ENCODE results near the gene HPCAL1. TPM values are rescaled to one million over a fixed set of nuclear protein-coding genes. Genes with fewer than 3 reads are reported as not detected.

HPCAL1 gene
- total and polyA plus RNA-seq, 2 of the 8 experiments (the other 6 are each of a cell fraction or from before 2014, with no cell fraction given) = 5.8 to 8.6 TPM

- no peak overlapping the region for H2BK12ac ChIP-seq (ENCODE audit: low read depth, low read length)
- no peaks in the 10 kb centered on the region for H3K36me3 ChIP-seq (ENCODE audit: control insufficient read depth in 2 of 4, insufficient read depth in 4 of 4, low read length in 3 of 4)
- H4K5ac ChIP-seq (ENCODE audit: insufficient read length, low read depth, low read length) = no peak overlapping the region
- H3K14ac ChIP-seq (ENCODE audit: insufficient read length) = no peak overlapping the region
- H4K91ac ChIP-seq (replicated peaks; ENCODE audit: insufficient read length, low read length) = peak overlapping the region; percentile 5
- H3K27me3 ChIP-seq (replicated peaks in 1 of 4; ENCODE audit: control insufficient read depth in 3 of 4, extremely low read depth in 1 of 4, insufficient read depth in 3 of 4, low read length in 3 of 4) = 0 out of 7 replicates have a peak, but pooled peaks cover 0 to 1% (median 0%) of the 10 kb centered on the region in 4 experiments
- ChIA-PET CTCF (ENCODE audit: partially characterized antibody) (interaction anchor here (0.7 to 4.9 kb wide), 6 partner anchors 12 to 46 kb away, joined by 3 to 24 read pairs (median 4); no protein-coding TSS in a partner anchor), POLR2A (ENCODE audit: partially characterized antibody) (interaction anchor here (1.1 kb wide), 1 partner anchor 31 kb away, joined by 3 read pairs; no protein-coding TSS in a partner anchor)
- H3K4me1 ChIP-seq (replicated peaks in 1 of 4; ENCODE audit: control insufficient read depth in 3 of 4, insufficient read depth in 4 of 4, low read length in 3 of 4) = peaks cover 6 to 44% (median 21%) of the 10 kb centered on the region in 4 experiments
- H3K4me3 ChIP-seq (ENCODE audit: extremely low read depth in 1 of 4, insufficient read depth in 2 of 4, low read depth in 3 of 4, low read length in 4 of 4) = no peak overlapping the region
- no peaks in the 10 kb centered on the region for H3K23me2 ChIP-seq (ENCODE audit: low read depth, low read length)
- no peaks in the 10 kb centered on the region for H3K9me3 ChIP-seq (ENCODE audit: insufficient read depth in 2 of 2, low read depth in 1 of 2, low read length in 1 of 2)
- FAIRE-seq (no peak), DNase-seq (ENCODE audit: low read depth in 1 of 2, low spot score in 2 of 2) (no peak)
- H4K8ac ChIP-seq (ENCODE audit: extremely low read depth, insufficient read depth, low read length) = no peak overlapping the region
- H2BK20ac ChIP-seq (ENCODE audit: low read length) = no peak overlapping the region
- no peak overlapping the region for H3K23ac ChIP-seq (ENCODE audit: insufficient read length)
- H2AFZ ChIP-seq (ENCODE audit: low read length) = no peak overlapping the region
- 83% methylated on average over 21 of the region's 21 CpGs; no CpG with 5 or more reads in 1 of the 2 experiments for WGBS, 2 experiments (ENCODE audit: extremely low coverage in 1 of 2, insufficient coverage in 1 of 2, insufficient read length in 1 of 2, insufficient replicate concordance in 2 of 2, low coverage in 1 of 2, low lambda C conversion rate in 2 of 2, missing lambda C conversion rate in 1 of 2)
- H2AK5ac ChIP-seq (ENCODE audit: low read depth, low read length) = no peak overlapping the region
- no peak overlapping the region for H3K56ac ChIP-seq (replicated peaks; ENCODE audit: insufficient read length, low read depth, low read length)
- no peaks in the 10 kb centered on the region for H3K79me2 ChIP-seq (ENCODE audit: control insufficient read depth in 1 of 2, insufficient read depth in 2 of 2, low read length in 2 of 2)
- H3K9ac ChIP-seq (replicated peaks in 1 of 4; ENCODE audit: extremely low read depth in 1 of 4, low read depth in 3 of 4, low read length in 3 of 4) = no peak overlapping the region; a peak in 1 of 7 replicates
- H2BK5ac ChIP-seq (ENCODE audit: low read depth, low read length) = 0 out of 2 replicates have a peak overlapping the region, but pooled peaks have one; percentile 0
- no peak overlapping the region for H2BK120ac ChIP-seq (replicated peaks; ENCODE audit: low read depth, low read length)
- no peak overlapping the region for H3K4me2 ChIP-seq (ENCODE audit: insufficient read depth in 1 of 2, low read depth in 2 of 2, low read length in 2 of 2)
- no peaks in the 10 kb centered on the region for H4K20me1 ChIP-seq (replicated peaks in 1 of 2; ENCODE audit: control insufficient read depth in 1 of 2, insufficient read depth in 2 of 2, low read length in 2 of 2)
- H3K79me1 ChIP-seq (ENCODE audit: low read depth, low read length) = no peaks in the 10 kb centered on the region; the same call in 1 of the 2 replicates
- H3K18ac ChIP-seq (ENCODE audit: extremely low read depth, low read length) = 0 out of 2 replicates have a peak overlapping the region, but pooled peaks have one; percentile 26
- H3K27ac ChIP-seq (ENCODE audit: low read depth, low read length) = no peak overlapping the region
- H3K4ac ChIP-seq (replicated peaks; ENCODE audit: insufficient read length, low read depth, low read length) = no peak overlapping the region
- no peak overlapping the region for H2BK15ac ChIP-seq (ENCODE audit: low read length)
- TF ChIP-seq E2F6 (IDR thresholded peaks at IDR 0.05) (no peak), ATF2 (IDR thresholded peaks at IDR 0.05; ENCODE audit: low read length) (no peak), KDM1A (IDR thresholded peaks at IDR 0.05; ENCODE audit: borderline replicate concordance, low read length) (no peak), HDAC2 (IDR thresholded peaks at IDR 0.05; ENCODE audit: borderline replicate concordance in 1 of 2, low read depth in 2 of 2, low read length in 2 of 2) (no peak), RAD21 (IDR thresholded peaks at IDR 0.05 in 1 of 2, conservative IDR thresholded peaks at IDR 0.05 in 1 of 2; ENCODE audit: low read depth in 2 of 2, low read length in 2 of 2) (no peak), CBX5 (IDR thresholded peaks at IDR 0.05; ENCODE audit: low read depth, low read length) (no peak), POLR2AphosphoS5 (IDR thresholded peaks at IDR 0.05; ENCODE audit: low read depth, low read length) (no peak), HDAC6 (IDR thresholded peaks at IDR 0.05; ENCODE audit: low read depth, low read length) (no peak)
Measured at GRCh38 chr2:10329880-10330699, 27.4 kb downstream of the HPCAL1 start.
